Epithelial cell of proximal tubule (primary cell): Measurements from ENCODE around the gene DLG3. TPM values are rescaled to one million over a fixed set of nuclear protein-coding genes. Genes with fewer than 3 reads are reported as not detected.

ENCODE experiments used
- DNase-seq: peaks from one replicate; pipeline ENCODE4 v3.0.0-alpha.2; 2011; ENCODE audit warnings: low read depth
- H3K4me3 ChIP-seq: 2 replicates; pipeline ENCODE4 v1.5.1; 2011; ENCODE audit warnings: low read depth, mild to moderate bottlenecking, low read length
- total RNA-seq: library from RNA; depleted of rRNA; stranded (reverse); fragments of >200 nt; gene quantifications from 2 replicates; pipeline ENCODE4 v1.2.3, GENCODE V29; 2015
- TF ChIP-seq, protein P1 (sequence below): conservative IDR thresholded peaks from 2 replicates; pipeline ENCODE4 v1.5.1; 2012; ENCODE audit warnings: low read depth, mild to moderate bottlenecking, low read length

The DLG3 gene
- total RNA-seq, 1 donor from 2014 or later, result 28.8 TPM

DNA sequence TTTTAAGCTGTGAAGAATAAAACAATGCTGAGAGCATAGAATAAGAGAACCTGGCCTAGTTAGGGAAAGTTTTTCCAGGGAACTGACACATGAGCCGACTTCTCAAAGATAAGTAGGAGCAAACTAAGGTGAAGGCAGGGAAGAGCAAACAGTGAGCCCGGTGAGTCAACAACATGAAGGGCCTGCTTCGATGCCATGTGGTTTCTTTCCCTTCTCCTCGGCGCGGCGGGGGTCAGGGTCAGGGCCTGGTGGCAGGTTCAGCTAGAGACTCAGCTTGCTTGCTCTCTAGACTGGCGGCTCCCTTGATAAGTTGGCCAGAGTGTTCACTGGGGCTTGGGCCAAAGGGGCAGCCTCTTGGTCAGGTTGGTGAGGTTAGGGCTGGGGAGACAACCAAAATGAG lies 81.1 kb downstream of the DLG3 start:
- H3K4me3 ChIP-seq, result no peak overlapping the region
- TF ChIP-seq, protein P1, sequence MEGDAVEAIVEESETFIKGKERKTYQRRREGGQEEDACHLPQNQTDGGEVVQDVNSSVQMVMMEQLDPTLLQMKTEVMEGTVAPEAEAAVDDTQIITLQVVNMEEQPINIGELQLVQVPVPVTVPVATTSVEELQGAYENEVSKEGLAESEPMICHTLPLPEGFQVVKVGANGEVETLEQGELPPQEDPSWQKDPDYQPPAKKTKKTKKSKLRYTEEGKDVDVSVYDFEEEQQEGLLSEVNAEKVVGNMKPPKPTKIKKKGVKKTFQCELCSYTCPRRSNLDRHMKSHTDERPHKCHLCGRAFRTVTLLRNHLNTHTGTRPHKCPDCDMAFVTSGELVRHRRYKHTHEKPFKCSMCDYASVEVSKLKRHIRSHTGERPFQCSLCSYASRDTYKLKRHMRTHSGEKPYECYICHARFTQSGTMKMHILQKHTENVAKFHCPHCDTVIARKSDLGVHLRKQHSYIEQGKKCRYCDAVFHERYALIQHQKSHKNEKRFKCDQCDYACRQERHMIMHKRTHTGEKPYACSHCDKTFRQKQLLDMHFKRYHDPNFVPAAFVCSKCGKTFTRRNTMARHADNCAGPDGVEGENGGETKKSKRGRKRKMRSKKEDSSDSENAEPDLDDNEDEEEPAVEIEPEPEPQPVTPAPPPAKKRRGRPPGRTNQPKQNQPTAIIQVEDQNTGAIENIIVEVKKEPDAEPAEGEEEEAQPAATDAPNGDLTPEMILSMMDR, result no peak
- no peak for DNase-seq

DNA sequence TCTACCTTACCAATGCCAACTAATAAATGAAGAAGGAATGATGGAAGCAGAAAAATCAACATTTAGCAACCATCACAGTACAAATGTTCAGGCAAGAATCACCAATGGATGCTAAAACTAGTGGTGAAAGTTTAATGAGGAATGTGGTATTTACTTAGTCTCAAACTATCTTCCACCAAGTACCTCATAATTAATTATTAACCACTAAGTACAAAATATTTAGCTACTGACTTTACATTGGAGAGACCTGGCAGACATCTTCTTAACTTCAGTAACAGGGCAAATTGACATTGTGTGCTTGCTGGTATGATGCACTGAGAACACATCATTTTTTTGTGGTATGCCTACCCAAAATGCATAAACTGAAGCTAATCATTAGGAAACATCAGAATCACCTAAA lies 82.4 kb downstream of the DLG3 start:
- no peak overlapping the region for H3K4me3 ChIP-seq
- DNase-seq, result no peak
- TF ChIP-seq, protein P1, result no peak

DNA sequence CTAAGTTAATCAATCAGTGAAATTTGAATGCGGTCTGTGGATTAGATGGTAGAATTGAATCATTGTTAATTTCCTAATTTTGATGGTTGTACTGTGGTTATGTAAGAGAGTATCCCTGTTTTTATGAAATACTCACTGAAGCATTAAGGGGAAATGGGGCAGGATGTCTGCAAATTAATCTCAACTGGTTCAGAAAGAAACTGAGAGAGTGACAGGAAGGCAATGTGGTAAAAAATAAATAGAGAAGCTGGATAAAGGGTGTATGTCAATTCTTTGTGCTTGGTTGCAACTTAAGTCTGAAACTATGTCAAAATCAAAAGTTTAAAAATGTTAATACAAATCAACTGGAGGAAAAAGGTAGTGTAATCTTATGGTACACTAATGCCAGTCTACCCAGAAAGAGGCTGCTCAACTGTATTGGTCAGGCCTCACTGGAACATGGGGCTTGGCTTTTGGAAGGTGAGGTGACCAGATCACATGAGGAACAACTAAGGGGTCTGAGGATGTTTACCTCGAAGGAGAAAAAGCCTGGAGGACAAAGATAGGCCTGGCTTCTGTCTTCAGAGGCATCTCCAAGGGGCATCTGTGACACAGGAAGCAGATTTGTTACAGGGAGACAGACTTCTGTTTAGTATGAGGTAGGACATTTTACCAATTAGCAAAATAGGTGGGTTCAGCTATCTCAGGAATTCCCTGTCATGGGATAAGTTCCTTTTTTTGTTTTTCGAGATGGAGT lies 83.1 kb downstream of the DLG3 start:
- TF ChIP-seq, protein P1, result no peak
- no peak overlapping the region for H3K4me3 ChIP-seq
- DNase-seq, result no peak

DNA sequence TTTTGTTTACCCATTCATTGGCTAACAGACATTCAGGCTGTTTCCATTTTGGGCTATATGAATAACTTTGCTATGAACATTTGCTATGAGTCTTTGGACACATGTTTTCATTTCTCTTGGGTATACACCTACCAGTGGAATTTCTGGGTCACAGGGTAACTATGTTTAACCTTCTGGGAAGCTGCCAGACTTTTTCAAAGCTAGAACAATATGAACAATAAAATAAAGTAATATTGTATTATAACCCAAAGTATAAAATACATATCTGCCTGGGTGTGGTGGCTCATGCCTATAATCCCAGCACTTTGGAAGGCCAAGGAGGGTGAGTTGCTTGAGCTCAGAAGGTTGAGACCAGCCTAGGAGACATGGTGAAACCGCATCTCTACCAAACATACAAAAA lies 90.6 kb downstream of the DLG3 start:
- TF ChIP-seq, protein P1, result no peak
- H3K4me3 ChIP-seq, result no peak overlapping the region
- no peak for DNase-seq

DNA sequence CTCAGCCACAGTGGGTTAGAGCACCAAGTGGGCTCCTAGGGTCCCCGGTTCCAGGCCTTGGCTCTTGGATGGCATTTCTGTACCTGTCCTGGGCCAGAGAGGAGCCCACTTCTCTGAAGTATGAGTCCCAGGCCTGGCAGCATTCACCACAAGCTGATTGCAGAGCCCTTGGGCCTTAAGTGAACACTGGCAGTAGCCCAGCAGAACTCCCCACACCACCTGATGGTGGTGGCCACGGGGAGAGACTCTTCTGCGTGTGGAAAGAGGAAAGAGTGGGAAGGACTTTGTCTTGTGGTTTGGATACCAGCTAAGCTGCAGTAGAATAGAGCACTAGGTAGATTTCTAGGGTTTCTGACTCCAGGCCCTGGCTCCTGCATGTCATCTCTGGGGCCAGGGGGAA lies 104.8 kb downstream of the DLG3 start:
- DNase-seq, result no peak
- TF ChIP-seq, protein P1, result no peak

DNA sequence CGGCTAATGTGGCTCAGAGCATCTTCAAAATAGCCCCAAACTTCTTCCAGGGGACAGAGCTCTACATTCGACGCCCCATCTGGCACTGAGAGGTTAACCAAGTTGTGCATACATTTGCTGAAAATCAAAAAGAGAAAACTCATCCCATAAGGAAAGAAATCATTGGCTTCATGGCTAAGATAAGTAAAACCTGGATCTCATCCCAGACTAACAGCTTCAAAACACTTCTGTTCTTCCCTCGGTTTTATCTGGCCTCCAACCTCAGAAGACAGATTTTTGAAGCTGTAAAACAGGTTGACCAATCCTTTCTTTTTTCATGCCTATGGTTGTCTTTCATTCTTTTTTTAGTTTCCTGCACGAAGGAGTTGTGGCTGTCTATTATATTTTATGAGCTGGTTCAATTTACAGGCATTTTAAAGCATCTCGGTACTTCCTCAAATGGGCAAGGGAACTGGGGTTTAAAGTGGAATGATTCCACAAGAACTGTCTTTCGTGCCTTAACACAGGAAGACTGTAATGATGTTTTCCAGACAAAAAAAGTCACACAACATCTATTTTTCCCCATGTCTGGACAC lies 107.6 kb downstream of the DLG3 start:
- DNase-seq, result no peak
- no peak overlapping the region for H3K4me3 ChIP-seq
- TF ChIP-seq, protein P1, result no peak

More for the DNA sequence above, 104.8 kb downstream of the DLG3 start:
- H3K4me3 ChIP-seq, result no peak overlapping the region

DNA sequence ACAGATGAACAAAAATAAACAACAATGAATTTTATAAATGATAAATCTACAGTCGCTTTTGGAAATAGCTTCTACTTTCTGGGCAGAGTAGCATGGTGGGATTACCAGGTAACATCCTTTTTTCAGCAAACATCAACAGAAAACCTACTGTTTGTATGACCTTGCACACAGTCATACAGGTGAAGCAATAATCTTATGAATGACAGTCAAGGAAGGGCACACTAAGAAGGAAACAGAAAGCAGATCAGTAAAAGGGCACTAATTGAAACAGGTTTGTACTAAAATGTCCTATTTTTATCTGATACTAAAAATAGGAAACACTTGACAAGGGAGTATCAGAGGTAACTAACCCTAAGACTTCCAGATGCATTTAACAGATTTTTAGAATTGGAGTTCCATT lies 108.9 kb downstream of the DLG3 start:
- TF ChIP-seq, protein P1, result no peak

More for the DNA sequence above, 108.9 kb downstream of the DLG3 start:
- H3K4me3 ChIP-seq, result no peak overlapping the region
- no peak for DNase-seq
